ACC112 (cell line): Measurements from ENCODE around the gene GALNT13.
A peak's percentile ranks its signal among the peaks of the same experiment; 100 is the strongest.

Source experiments
- H2AFZ ChIP-seq: fragments of 200-600 bp; sonication (generic); one replicate; pipeline ENCODE4 v1.6.0; 2017; ENCODE audit warnings: antibody characterized with exemption, low read length; ENCODE audit not compliant: unreplicated experiment
- H3K27ac ChIP-seq: fragments of 200-600 bp; sonication (generic); 2 replicates; pipeline ENCODE4 v1.5.1; 2014; ENCODE audit warnings: low read depth, mild to moderate bottlenecking, antibody characterized with exemption, low read length, moderate library complexity
- H3K27me3 ChIP-seq: fragments of 200-600 bp; sonication (generic); 2 replicates; pipeline ENCODE4 v1.6.1; 2014; ENCODE audit warnings: mild to moderate bottlenecking, antibody characterized with exemption, low read length, moderate library complexity, mixed read lengths; ENCODE audit not compliant: insufficient read depth
- H3K36me3 ChIP-seq: fragments of 200-600 bp; sonication (generic); 2 replicates; pipeline ENCODE4 v1.6.1; 2016; ENCODE audit warnings: mild to moderate bottlenecking, antibody characterized with exemption, low read length, moderate library complexity, mixed read lengths; ENCODE audit not compliant: insufficient read depth
- H3K4me1 ChIP-seq: fragments of 200-600 bp; sonication (generic); one replicate; pipeline ENCODE4 v1.6.1; 2016; ENCODE audit warnings: low read length, mixed read lengths; ENCODE audit not compliant: insufficient read depth, unreplicated experiment, control insufficient read depth
- H3K4me3 ChIP-seq: fragments of 200-600 bp; sonication (generic); 2 replicates; pipeline ENCODE4 v1.5.1; 2014; ENCODE audit warnings: mild to moderate bottlenecking, low read depth, low read length
- H3K79me2 ChIP-seq: fragments of 200-600 bp; sonication (generic); one replicate; pipeline ENCODE4 v1.6.0; 2016; ENCODE audit warnings: low read length; ENCODE audit not compliant: control insufficient read depth, unreplicated experiment, insufficient read depth

Gene GALNT13

GRCh38 chr2:154443919-154444318 lies 572.2 kb downstream of the GALNT13 start:
- H3K79me2 ChIP-seq, result no peaks in the 10 kb centered on the region
- no peaks in the 10 kb centered on the region for H3K4me1 ChIP-seq
- no peak overlapping the region for H3K27ac ChIP-seq
- no peaks in the 10 kb centered on the region for H3K36me3 ChIP-seq
- H3K27me3 ChIP-seq, result no peaks in the 10 kb centered on the region
- no peak overlapping the region for H3K4me3 ChIP-seq
- H2AFZ ChIP-seq, result no peak overlapping the region

GRCh38 chr2:154446324-154446723 lies 574.6 kb downstream of the GALNT13 start:
- no peak overlapping the region for H3K4me3 ChIP-seq
- no peaks in the 10 kb centered on the region for H3K27me3 ChIP-seq
- no peak overlapping the region for H2AFZ ChIP-seq
- H3K36me3 ChIP-seq, result no peaks in the 10 kb centered on the region
- no peaks in the 10 kb centered on the region for H3K79me2 ChIP-seq
- H3K4me1 ChIP-seq, result no peaks in the 10 kb centered on the region
- H3K27ac ChIP-seq, result no peak overlapping the region

GRCh38 chr2:154447727-154448418 lies 576.2 kb downstream of the GALNT13 start:
- Histone ChIP-seq H3K36me3 (no peaks in the 10 kb centered on the region), H3K27me3 (no peaks in the 10 kb centered on the region), H3K27ac (no peak overlapping the region), H3K4me1 (no peaks in the 10 kb centered on the region), H3K4me3 (no peak overlapping the region), H3K79me2 (no peaks in the 10 kb centered on the region), H2AFZ (no peak overlapping the region)

- H3K4me3 ChIP-seq, result no peak overlapping the region
- no peak overlapping the region for H3K27ac ChIP-seq
- no peak overlapping the region for H2AFZ ChIP-seq
- no peaks in the 10 kb centered on the region for H3K27me3 ChIP-seq
- H3K4me1 ChIP-seq, result peaks cover 4% of the 10 kb centered on the region
- H3K36me3 ChIP-seq, result no peaks in the 10 kb centered on the region
- H3K79me2 ChIP-seq, result no peaks in the 10 kb centered on the region
Measured at GRCh38 chr2:154449951-154450658, 578.4 kb downstream of the GALNT13 start.

- no peak overlapping the region for H3K27ac ChIP-seq
- H2AFZ ChIP-seq, result no peak overlapping the region
- H3K79me2 ChIP-seq, result no peaks in the 10 kb centered on the region
- no peaks in the 10 kb centered on the region for H3K36me3 ChIP-seq
- H3K4me1 ChIP-seq, result peaks cover 5% of the 10 kb centered on the region
- H3K4me3 ChIP-seq, result no peak overlapping the region
- no peaks in the 10 kb centered on the region for H3K27me3 ChIP-seq
Measured at GRCh38 chr2:154452471-154452870, 580.7 kb downstream of the GALNT13 start.

GRCh38 chr2:154452906-154453493 lies 581.3 kb downstream of the GALNT13 start:
- Histone ChIP-seq H2AFZ (peak overlapping the region; percentile 31), H3K4me1 (peaks cover 5% of the 10 kb centered on the region), H3K4me3 (no peak overlapping the region), H3K79me2 (no peaks in the 10 kb centered on the region), H3K27ac (no peak overlapping the region), H3K27me3 (no peaks in the 10 kb centered on the region), H3K36me3 (no peaks in the 10 kb centered on the region)

- Histone ChIP-seq H3K27me3 (no peaks in the 10 kb centered on the region), H3K4me3 (peak overlapping the region; percentile 74), H3K27ac (no peak overlapping the region), H3K79me2 (no peaks in the 10 kb centered on the region), H2AFZ (peak overlapping the region; percentile 92), H3K4me1 (peaks cover 5% of the 10 kb centered on the region), H3K36me3 (no peaks in the 10 kb centered on the region)
Measured at GRCh38 chr2:154455166-154455565, 583.4 kb downstream of the GALNT13 start.

GRCh38 chr2:154455866-154456265 lies 584.1 kb downstream of the GALNT13 start:
- no peaks in the 10 kb centered on the region for H3K79me2 ChIP-seq
- peak overlapping the region; percentile 92 for H2AFZ ChIP-seq
- no peaks in the 10 kb centered on the region for H3K36me3 ChIP-seq
- H3K4me1 ChIP-seq, result peaks cover 5% of the 10 kb centered on the region
- H3K4me3 ChIP-seq, result peak overlapping the region; percentile 74
- H3K27me3 ChIP-seq, result no peaks in the 10 kb centered on the region
- no peak overlapping the region for H3K27ac ChIP-seq

- Histone ChIP-seq H3K4me3 (no peak overlapping the region), H3K4me1 (peaks cover 5% of the 10 kb centered on the region), H2AFZ (no peak overlapping the region), H3K36me3 (no peaks in the 10 kb centered on the region), H3K27ac (no peak overlapping the region), H3K79me2 (no peaks in the 10 kb centered on the region), H3K27me3 (no peaks in the 10 kb centered on the region)
Measured at GRCh38 chr2:154457286-154457685, 585.6 kb downstream of the GALNT13 start.

GRCh38 chr2:154459286-154459685 lies 587.6 kb downstream of the GALNT13 start:
- Histone ChIP-seq H2AFZ (no peak overlapping the region), H3K36me3 (no peaks in the 10 kb centered on the region)

GRCh38 chr2:154462634-154463033 lies 590.9 kb downstream of the GALNT13 start:
- H3K27me3 ChIP-seq, result peaks cover 2% of the 10 kb centered on the region; the same call in 1 of the 2 replicates
- H3K27ac ChIP-seq, result no peak overlapping the region
- H3K79me2 ChIP-seq, result no peaks in the 10 kb centered on the region
- no peaks in the 10 kb centered on the region for H3K4me1 ChIP-seq
- no peak overlapping the region for H3K4me3 ChIP-seq
- H3K36me3 ChIP-seq, result no peaks in the 10 kb centered on the region
- no peak overlapping the region for H2AFZ ChIP-seq

More at GRCh38 chr2:154459286-154459685, 587.6 kb downstream of the GALNT13 start:
- no peaks in the 10 kb centered on the region for H3K27me3 ChIP-seq
- H3K79me2 ChIP-seq, result no peaks in the 10 kb centered on the region
- H3K4me1 ChIP-seq, result peaks cover 5% of the 10 kb centered on the region
- no peak overlapping the region for H3K4me3 ChIP-seq
- H3K27ac ChIP-seq, result no peak overlapping the region
